HepG2 (cell line): Measurements from ENCODE around the gene SERPINB7. TPM values are rescaled to one million over a fixed set of nuclear protein-coding genes. Genes with fewer than 3 reads are reported as not detected.

Experiments
- ATAC-seq: fragments of 200-7000 bp; cut with Tn5 transposase; 3 replicates; pipeline ENCODE4 v1.9.1; 2020; ENCODE audit warnings: mild to moderate bottlenecking, moderate library complexity
- BruUV-seq: library from RNA; stranded (reverse); fragments of 400-500 nt; replicated peaks from 2 replicates; lab custom pipeline; 2021; lab: Mats Ljungman, UMichigan
- CTCF ChIA-PET: fragments of 300-600 bp; formaldehyde crosslinking; extraction: SDS; loops from one replicate; lab custom pipeline; 2021; ENCODE audit warnings: low total read pairs, inconsistent platforms, low intra/inter-chr PET ratio; lab: Yijun Ruan, JAX
- POLR2A ChIA-PET: fragments of 350-600 bp; sonication (Branson Sonifier 250); formaldehyde crosslinking; loops from one replicate; lab custom pipeline; 2020; ENCODE audit warnings: antibody characterized with exemption, inconsistent platforms; lab: Yijun Ruan, JAX
- DNase-seq: peaks from one replicate; pipeline ENCODE4 v3.0.0-alpha.2; 2015; ENCODE audit warnings: low spot score
- FAIRE-seq: peaks from 3 replicates; lab custom pipeline; 2011; peaks lifted over from hg19 to GRCh38; lab: Jason Lieb, UNC
- H2AFZ ChIP-seq: one replicate; pipeline ENCODE4 v1.6.1; 2011; ENCODE audit warnings: low read length, inconsistent platforms
- H3K27ac ChIP-seq: fragments of 300-600 bp; 3 replicates; pipeline ENCODE4 v1.8.0; 2011; ENCODE audit warnings: mixed run types, mild to moderate bottlenecking, mixed read lengths, low read length, inconsistent platforms; ENCODE audit not compliant: insufficient read depth; ENCODE audit errors: extremely low read length
- H3K27me3 ChIP-seq, 2 experiments: fragments of 200-600 bp in 1 of 2; 2 replicates in 1 of 2; 3 replicates in 1 of 2; pipeline versions ENCODE4 v1.6.0 to v1.8.0; 2011; ENCODE audit warnings: low read length in 2 of 2, mild to moderate bottlenecking in 2 of 2, moderate library complexity in 2 of 2, inconsistent platforms in 1 of 2; ENCODE audit not compliant: insufficient read depth in 2 of 2, control insufficient read depth in 1 of 2
- H3K36me3 ChIP-seq, 2 experiments: fragments of 200-600 bp in 1 of 2; replicated peaks in 1 of 2; 2 replicates in 1 of 2; 3 replicates in 1 of 2; pipeline versions ENCODE4 v1.5.1 to v1.8.0; 2011; ENCODE audit warnings: low read length in 2 of 2, inconsistent platforms in 1 of 2; ENCODE audit not compliant: insufficient read depth in 2 of 2, control insufficient read depth in 1 of 2
- H3K4me1 ChIP-seq: 2 replicates; pipeline ENCODE4 v1.5.1; 2012; ENCODE audit warnings: low read length, inconsistent platforms; ENCODE audit not compliant: insufficient read depth
- H3K4me2 ChIP-seq: 2 replicates; pipeline ENCODE4 v1.6.0; 2011; ENCODE audit warnings: low read depth, low read length, inconsistent platforms
- H3K4me3 ChIP-seq, 3 experiments: fragments of 200-600 bp in 1 of 3; sonication (generic), shearing (Covaris generic) in 1 of 3; replicated peaks in 1 of 3; 2 replicates each; pipeline ENCODE4 v1.5.1; 2011 to 2016; ENCODE audit warnings: low read length in 3 of 3, inconsistent platforms in 2 of 3, low read depth in 2 of 3, mild to moderate bottlenecking in 2 of 3, control low read depth in 1 of 3, mixed read lengths in 1 of 3; ENCODE audit not compliant: insufficient read depth in 1 of 3
- H3K79me2 ChIP-seq: one replicate; pipeline ENCODE4 v1.6.1; 2011; ENCODE audit warnings: low read length, inconsistent platforms; ENCODE audit not compliant: insufficient read depth
- H3K9ac ChIP-seq: 2 replicates; pipeline ENCODE4 v1.6.0; 2011; ENCODE audit warnings: mild to moderate bottlenecking, low read depth, low read length, inconsistent platforms; ENCODE audit not compliant: insufficient read depth
- H3K9me3 ChIP-seq: 2 replicates; pipeline ENCODE4 v1.5.1; 2012; ENCODE audit warnings: mild to moderate bottlenecking, low read length
- H4K20me1 ChIP-seq: 2 replicates; pipeline ENCODE4 v1.6.0; 2011; ENCODE audit warnings: inconsistent platforms, mild to moderate bottlenecking, low read length, moderate library complexity; ENCODE audit not compliant: insufficient read depth
- ATRX ChIP-seq: sonication (generic); formaldehyde crosslinking; IDR thresholded peaks from 2 replicates; pipeline ENCODE4 v1.4.0; 2020; ENCODE audit warnings: missing genetic modification reagents, borderline replicate concordance
- SP5 ChIP-seq: IDR thresholded peaks from 2 replicates; pipeline ENCODE4 v1.6.1; 2016; ENCODE audit warnings: low read depth, borderline replicate concordance
- ZNF329 ChIP-seq: sonication (generic); formaldehyde crosslinking; IDR thresholded peaks from 2 replicates; pipeline ENCODE4 v1.9.0; 2021; ENCODE audit warnings: low read depth, mild to moderate bottlenecking, missing genetic modification reagents
- ZNF7 ChIP-seq: IDR thresholded peaks from 2 replicates; pipeline ENCODE4 v1.6.1; 2016; ENCODE audit warnings: missing biosample characterization, missing genetic modification reagents
- WGBS: methylation state at CpG from one replicate; pipeline ENCODE4 v1.1.6; 2017; ENCODE audit warnings: low lambda C conversion rate; 5-methylcytosine and 5-hydroxymethylcytosine counted together
- in situ Hi-C: cut with HindIII; loops from 2 replicates; pipeline ENCODE4 v1.10.0; 2017; ENCODE audit warnings: low pct_unique_long_range_greater_than_20kb; ENCODE audit not compliant: extremely low pct_ligation_motif_present
- intact Hi-C: fragments of 100-400 bp; cut with micrococcal nuclease; formaldehyde crosslinking; loops from one replicate; pipeline ENCODE4 v1.10.0; 2022; ENCODE audit not compliant: unreplicated experiment
- polyA plus RNA-seq, 8 experiments: library from polyadenylated mRNA; depleted of rRNA in 3 of 8; stranded (reverse) in 7 of 8; unstranded in 1 of 8; fragments of >200 nt; fragmentation: Illumina TruSeq in 4 of 8; extraction: Trizol in 4 of 8; gene quantifications; 2 replicates each; pipeline versions ENCODE4 v1.2.1 to v1.2.3, GENCODE V29; 2011 to 2016; ENCODE audit warnings: low read depth in 4 of 8, missing spikeins in 1 of 8, mixed read lengths in 1 of 8; ENCODE audit not compliant: insufficient read depth in 1 of 8
- total RNA-seq, 5 experiments: library from RNA; depleted of rRNA; stranded (reverse); fragments of >200 nt; fragmentation: Illumina TruSeq; extraction: Trizol; gene quantifications; 2 replicates each; pipeline ENCODE4 v1.2.3, GENCODE V29; 2016; ENCODE audit warnings: low read depth in 1 of 5
- TF ChIP-seq, protein P1 (sequence below): sonication (generic); formaldehyde crosslinking; IDR thresholded peaks from 2 replicates; pipeline ENCODE4 v1.4.0; 2020; ENCODE audit warnings: missing genetic modification reagents, borderline replicate concordance
- TF ChIP-seq, protein P2 (sequence below): sonication (generic); formaldehyde crosslinking; IDR thresholded peaks from 2 replicates; pipeline ENCODE4 v1.4.0; 2020; ENCODE audit warnings: missing genetic modification reagents
- TF ChIP-seq, protein P3 (sequence below): sonication (generic); formaldehyde crosslinking; IDR thresholded peaks from 2 replicates; pipeline ENCODE4 v1.5.0; 2020; ENCODE audit warnings: missing genetic modification reagents
- TF ChIP-seq, protein P4 (sequence below): sonication (generic); formaldehyde crosslinking; IDR thresholded peaks from 2 replicates; pipeline ENCODE4 v1.4.0; 2020; ENCODE audit warnings: missing genetic modification reagents, borderline replicate concordance

SERPINB7 gene
- total and polyA plus RNA-seq, 2 of the 13 experiments (the other 11 are each of a cell fraction or from before 2014, with no cell fraction given), result not detected

DNA sequence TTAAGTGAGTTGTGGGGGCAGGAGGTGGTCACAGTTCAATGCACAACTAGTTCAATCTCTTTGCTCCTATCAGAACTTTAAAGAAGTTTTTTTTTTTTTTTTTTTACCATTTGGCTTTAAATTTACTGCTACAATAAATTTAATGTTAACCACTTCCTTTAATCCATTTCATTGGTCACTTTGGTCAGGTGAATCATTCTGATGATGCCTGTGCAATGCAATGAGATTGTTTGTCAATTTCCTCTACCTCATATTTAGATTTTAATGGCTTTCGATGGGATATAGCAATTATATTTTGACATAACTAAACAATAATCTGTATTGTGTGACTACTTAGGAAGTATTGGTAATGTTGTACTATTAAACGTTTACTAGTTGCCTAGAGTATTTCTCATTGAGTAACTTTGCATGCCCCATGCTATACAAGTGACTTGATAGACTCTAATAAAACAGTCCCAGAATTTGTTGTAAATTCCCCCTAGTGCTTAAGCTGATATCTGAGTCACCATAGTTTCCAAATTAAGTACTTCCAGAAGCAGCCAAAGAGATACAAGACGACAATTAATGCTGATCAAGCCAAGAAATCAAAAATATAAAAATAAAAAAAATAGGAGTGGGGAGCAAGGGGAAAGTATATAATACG lies 59.4 kb downstream of the SERPINB7 start:
- no TSS peak for BruUV-seq
- H3K36me3 ChIP-seq, result no peaks in the 10 kb centered on the region
- H3K27ac ChIP-seq, result no peak overlapping the region
- CTCF ChIA-PET, result no interaction called here
- no peaks in the 10 kb centered on the region for H4K20me1 ChIP-seq
- no peaks in the 10 kb centered on the region for H3K4me1 ChIP-seq
- TF ChIP-seq ZNF329 (CRISPR knock-in tag) (no peak), ATRX (no peak), ZNF7 (CRISPR knock-in tag) (no peak), SP5 (no peak)
- TF ChIP-seq, protein P1, sequence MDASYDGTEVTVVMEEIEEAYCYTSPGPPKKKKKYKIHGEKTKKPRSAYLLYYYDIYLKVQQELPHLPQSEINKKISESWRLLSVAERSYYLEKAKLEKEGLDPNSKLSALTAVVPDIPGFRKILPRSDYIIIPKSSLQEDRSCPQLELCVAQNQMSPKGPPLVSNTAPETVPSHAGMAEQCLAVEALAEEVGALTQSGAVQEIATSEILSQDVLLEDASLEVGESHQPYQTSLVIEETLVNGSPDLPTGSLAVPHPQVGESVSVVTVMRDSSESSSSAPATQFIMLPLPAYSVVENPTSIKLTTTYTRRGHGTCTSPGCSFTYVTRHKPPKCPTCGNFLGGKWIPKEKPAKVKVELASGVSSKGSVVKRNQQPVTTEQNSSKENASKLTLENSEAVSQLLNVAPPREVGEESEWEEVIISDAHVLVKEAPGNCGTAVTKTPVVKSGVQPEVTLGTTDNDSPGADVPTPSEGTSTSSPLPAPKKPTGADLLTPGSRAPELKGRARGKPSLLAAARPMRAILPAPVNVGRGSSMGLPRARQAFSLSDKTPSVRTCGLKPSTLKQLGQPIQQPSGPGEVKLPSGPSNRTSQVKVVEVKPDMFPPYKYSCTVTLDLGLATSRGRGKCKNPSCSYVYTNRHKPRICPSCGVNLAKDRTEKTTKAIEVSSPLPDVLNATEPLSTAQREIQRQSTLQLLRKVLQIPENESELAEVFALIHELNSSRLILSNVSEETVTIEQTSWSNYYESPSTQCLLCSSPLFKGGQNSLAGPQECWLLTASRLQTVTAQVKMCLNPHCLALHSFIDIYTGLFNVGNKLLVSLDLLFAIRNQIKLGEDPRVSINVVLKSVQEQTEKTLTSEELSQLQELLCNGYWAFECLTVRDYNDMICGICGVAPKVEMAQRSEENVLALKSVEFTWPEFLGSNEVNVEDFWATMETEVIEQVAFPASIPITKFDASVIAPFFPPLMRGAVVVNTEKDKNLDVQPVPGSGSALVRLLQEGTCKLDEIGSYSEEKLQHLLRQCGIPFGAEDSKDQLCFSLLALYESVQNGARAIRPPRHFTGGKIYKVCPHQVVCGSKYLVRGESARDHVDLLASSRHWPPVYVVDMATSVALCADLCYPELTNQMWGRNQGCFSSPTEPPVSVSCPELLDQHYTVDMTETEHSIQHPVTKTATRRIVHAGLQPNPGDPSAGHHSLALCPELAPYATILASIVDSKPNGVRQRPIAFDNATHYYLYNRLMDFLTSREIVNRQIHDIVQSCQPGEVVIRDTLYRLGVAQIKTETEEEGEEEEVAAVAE (CRISPR knock-in tag), result no peak
- TF ChIP-seq, protein P2, sequence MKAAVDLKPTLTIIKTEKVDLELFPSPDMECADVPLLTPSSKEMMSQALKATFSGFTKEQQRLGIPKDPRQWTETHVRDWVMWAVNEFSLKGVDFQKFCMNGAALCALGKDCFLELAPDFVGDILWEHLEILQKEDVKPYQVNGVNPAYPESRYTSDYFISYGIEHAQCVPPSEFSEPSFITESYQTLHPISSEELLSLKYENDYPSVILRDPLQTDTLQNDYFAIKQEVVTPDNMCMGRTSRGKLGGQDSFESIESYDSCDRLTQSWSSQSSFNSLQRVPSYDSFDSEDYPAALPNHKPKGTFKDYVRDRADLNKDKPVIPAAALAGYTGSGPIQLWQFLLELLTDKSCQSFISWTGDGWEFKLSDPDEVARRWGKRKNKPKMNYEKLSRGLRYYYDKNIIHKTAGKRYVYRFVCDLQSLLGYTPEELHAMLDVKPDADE (CRISPR knock-in tag), result no peak
- TF ChIP-seq, protein P3, sequence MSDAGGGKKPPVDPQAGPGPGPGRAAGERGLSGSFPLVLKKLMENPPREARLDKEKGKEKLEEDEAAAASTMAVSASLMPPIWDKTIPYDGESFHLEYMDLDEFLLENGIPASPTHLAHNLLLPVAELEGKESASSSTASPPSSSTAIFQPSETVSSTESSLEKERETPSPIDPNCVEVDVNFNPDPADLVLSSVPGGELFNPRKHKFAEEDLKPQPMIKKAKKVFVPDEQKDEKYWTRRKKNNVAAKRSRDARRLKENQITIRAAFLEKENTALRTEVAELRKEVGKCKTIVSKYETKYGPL, result no peak
- TF ChIP-seq, protein P4, sequence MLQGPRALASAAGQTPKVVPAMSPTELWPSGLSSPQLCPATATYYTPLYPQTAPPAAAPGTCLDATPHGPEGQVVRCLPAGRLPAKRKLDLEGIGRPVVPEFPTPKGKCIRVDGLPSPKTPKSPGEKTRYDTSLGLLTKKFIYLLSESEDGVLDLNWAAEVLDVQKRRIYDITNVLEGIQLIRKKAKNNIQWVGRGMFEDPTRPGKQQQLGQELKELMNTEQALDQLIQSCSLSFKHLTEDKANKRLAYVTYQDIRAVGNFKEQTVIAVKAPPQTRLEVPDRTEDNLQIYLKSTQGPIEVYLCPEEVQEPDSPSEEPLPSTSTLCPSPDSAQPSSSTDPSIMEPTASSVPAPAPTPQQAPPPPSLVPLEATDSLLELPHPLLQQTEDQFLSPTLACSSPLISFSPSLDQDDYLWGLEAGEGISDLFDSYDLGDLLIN (CRISPR knock-in tag), result no peak
- TF ChIP-seq, all 625 proteins: peak for 0
- Histone ChIP-seq H2AFZ (no peak overlapping the region), H3K79me2 (no peaks in the 10 kb centered on the region), H3K9ac (no peak overlapping the region), H3K9me3 (no peaks in the 10 kb centered on the region), H3K27me3 (no peaks in the 10 kb centered on the region), H3K4me2 (no peak overlapping the region), H3K4me3 (no peak overlapping the region)
- DNase-seq (no peak), FAIRE-seq (no peak), ATAC-seq (no peak)
- intact Hi-C loops (no loop called here), in situ Hi-C loops (loop anchor here (25.0 kb wide), 1 partner anchor 822 kb away; no protein-coding TSS in a partner anchor)
- POLR2A ChIA-PET, result no interaction called here
- 12% methylated on average over 4 of the region's 4 CpGs for WGBS
